GM19238 (cell line): ENCODE results near the gene HNF4A.
"Not testable (repeated sequence)": the region's sequence is repeated elsewhere in the genome, so short reads cannot be mapped to it uniquely, and the experiment has no call there.

Experiments
- DNase-seq: peaks from one replicate; pipeline ENCODE4 v3.0.0; 2011; ENCODE audit warnings: low spot score; ENCODE audit not compliant: insufficient read length

The HNF4A gene

DNA sequence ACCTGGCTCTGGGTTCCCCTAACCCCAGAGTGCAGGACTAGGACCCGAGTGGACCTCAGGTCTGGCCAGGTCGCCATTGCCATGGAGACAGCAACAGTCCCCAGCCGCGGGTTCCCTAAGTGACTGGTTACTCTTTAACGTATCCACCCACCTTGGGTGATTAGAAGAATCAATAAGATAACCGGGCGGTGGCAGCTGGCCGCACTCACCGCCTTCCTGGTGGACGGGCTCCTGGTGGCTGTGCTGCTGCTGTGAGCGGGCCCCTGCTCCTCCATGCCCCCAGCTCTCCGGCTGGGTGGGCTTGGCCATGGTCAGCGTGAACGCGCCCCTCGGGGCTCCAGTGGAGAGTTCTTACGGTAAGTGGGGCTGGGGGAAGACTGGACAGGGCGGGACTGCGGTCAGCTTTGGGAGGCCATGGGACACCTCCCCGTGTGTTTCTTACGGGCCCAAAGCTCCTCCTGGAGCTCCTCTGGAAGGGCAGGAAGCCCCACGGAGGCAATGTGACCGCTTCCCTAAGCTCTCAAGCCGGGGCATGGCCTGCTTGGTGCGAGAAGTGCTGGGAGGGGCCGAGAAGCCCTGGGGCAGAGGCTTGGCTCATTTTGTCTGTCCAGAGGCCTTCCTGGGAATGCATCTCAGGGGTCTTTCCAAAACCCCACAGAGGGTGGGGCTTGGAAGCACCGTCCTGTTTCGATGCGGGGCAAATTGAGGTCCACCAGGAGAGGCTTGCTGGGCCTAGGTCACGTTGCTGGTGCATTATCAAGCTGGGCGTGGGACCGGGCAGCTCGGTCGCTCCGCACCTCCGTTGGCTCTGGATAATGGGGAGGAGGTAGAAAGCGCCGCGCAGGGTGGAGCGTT is at the start of gene HNF4A:
TSS of gene HNF4A (plus strand) at position 202 of the 855 bp plus-strand sequence. CDS start at position 308, 106 bp downstream.
- DNase-seq = no peak

DNA sequence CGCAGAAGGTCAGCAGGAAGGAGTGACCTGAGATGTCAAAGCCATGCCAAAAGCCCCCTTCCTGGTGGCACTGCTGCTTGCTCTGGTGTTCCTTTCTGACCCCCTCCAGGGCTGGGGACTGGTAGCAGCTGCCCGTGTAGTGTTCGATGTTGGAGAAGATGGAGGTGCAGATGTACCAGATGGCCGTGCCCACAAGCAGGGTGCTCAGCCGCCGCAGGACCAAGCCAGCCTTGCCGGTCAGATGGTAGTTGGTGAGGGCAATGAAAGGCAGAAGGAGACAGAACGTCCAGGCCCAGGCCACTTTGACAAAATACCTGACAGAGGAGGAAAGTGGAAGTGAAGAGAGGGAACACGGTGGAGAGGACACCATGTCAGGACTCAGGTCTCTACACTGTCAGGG is 48.6 kb upstream of the HNF4A start:
- no peak for DNase-seq

DNA sequence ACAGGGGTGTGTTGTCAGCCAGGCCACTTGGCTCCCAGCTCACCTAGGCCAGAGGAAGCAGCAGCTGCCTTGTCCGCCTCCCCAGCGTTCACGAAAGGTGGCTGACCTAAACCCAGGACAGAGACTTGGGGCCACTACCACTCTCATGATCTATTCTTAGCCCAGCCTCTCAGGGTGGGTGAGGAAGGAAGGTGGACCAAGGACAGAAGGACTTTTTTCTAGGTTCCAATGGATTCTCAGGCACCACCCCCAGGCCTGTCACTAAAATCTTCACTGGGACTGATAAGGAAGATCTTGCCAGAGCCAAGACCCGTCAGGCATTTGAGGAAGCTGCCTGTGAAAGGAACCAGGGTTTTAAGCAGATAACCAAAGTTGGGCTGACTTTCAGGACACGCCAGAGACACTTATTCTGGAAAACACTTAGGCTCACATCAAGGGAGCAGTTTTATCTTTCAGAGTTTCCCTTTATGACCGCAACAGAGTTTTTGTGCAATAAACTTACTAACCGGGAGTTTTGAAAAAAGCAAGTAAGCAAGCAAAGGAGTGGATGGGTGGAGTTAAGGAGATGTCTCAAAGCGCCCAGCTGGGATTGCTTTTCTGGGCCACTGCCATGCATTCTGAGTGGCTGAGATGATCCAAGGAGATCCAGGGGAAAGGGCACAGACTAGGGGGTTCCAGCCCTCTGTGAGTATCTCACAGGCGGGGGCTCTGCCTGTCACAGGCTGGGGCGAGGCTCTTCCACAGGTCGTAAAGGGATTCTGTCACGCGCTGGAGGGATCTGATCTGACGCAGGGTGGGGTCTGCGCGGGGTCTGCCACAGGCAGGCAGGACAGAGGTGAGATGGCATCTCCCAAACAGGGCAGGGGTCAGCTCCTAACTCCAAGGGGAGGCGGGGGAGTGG is 45.5 kb upstream of the HNF4A start:
- DNase-seq = no peak

DNA sequence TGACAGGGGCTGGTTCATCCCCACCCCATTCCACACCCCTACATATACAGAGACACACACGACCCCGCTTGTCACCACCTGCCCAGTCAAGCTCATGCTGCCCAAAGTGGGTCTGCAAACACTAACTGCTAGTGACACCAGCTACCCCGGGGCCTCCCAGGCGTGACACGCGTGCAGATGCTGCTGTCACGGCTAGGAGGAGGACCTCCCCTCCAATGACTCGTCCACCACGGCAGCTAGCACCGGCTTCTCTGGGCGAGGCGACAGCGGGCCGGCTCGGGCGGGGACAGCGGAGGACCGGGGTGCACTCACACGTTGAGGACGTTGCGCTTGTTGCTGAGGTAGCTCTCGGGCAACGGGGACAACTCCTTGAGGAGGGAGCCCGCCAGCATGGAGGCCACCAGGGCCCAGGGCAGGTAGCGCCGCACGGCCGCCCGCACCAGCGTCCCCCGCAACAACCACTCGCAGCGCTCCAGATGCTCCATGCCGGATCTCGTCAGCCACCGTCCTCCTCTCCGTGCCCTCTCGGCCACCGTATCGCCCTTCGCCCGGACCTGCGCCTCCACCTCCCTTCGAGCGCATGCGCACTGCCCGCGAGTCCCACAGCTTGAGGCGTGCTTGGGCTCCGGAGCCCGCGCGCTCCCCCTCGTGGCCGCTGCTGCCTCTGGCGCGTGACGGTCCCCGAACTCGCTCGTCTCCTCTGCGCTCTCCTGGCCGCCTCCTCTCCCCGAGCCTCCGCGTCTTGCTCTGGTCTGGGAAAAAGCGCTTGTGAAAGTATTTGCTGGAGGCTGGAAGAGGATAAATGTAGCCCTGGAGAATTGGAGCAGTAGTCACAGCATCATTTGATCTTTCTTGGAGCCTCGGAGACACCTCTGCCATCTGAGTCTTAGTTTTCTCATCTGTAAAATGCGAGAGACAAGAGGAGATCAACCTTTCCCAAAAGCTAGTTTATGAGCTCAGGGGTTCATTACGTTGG is 44.5 kb upstream of the HNF4A start, which contains the start of gene FITM2:
TSS of gene FITM2 (minus strand) at position 539 of the 976 bp plus-strand sequence. CDS start at position 485, 54 bp downstream.
- peak; percentile 98 for DNase-seq

DNA sequence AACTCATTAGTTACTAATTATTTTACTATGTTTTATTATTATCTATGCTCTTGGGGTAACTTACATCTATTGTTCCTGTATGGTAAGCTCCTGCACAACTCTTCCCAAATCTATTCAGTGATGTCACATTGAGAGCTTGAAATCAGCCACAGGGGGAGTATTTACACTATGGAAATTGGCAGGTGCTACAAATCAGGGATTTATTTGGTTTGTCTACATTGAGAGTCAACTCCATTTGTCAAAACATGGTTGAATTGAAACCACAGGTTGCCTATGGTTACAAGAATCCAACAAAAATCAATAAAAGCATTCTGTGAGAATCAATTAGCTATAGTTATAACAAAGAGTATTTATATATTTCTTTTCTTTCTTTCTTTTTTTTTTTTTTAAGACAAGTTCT is 40.6 kb upstream of the HNF4A start:
- DNase-seq = no peak

DNA sequence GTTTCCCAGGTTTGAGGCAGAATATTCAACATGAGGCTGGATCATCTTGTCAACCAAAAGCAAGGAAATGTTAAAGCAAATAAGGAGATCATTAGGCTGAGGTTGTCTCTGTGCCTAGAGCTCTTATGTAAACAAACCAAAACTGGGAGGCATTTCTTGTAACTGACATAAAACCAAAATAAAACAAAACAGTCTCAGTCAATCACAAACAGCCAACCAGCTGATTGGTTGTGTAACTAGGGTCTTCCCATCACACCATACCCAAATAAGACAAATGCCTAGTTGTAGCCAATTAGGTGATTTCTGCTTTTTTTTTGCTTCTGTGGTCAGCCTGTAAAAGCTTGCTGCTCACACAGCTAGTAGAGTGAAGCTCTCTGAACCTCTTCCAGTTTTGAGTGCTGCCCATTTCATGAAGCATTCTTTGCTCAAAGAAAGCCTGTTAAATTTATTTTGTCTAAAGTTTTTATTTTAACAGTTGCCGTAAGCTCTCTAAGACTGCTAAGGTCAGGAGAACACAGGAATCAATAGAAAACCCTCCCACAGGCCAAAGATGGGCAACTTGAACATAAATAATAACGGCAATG is 35.6 kb upstream of the HNF4A start:
- DNase-seq = no peak

DNA sequence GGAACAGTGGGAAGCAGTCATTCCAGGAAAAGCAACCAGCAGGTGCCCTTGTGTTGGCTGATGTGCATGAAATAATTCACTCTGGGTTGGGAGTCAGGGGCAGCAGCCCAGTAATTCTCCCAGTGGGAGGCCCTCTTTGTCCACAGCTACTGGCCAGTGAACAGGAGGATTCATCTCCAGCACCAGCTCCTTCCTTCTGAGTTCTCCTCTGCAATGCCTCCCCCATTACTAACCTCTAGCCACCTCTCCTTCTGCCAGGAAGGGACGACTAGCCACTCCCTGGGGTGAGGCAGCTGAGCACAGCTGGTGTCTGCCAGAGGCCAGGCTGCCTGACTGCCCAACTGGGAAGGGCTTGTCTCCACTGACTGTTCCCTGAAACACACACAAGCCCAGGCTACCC is 31.2 kb upstream of the HNF4A start:
- DNase-seq = no peak

DNA sequence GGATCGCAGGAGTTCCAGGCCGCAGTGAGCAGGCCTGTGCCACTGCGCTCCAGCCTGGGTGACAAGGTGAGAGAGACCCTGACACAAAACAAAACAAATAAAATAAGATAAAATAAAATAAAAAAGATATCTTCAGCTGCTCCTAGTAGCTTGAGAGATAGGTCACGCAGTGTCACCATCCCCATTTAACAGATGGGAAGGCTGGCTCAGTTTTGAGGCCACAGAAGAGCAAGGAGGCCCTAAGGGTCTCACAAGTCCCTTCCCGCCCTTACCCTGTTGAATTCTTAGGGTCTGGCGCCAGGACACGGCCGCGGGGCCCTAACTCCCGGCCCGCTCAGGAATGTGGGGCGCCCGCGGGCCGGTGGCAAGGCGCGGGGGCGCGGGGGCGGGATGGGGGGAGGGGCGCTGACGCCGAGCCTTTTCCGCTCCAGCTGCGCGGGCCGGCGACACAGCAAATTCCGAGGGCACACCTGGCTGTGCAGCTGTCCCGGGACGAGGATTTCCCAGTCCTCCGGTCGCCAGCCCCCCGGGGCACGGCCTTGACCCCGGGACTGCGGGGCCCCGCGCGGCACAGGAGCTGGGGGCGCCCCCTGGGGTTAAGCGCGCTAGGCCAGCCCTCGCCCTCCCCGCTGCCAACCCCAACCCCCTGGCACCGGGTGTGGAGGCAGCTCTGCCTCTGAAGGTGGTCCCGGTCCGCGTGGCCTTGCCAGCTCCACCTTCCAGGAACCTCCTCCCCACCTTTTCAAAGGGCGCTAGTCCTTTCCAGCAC is 28.9 kb upstream of the HNF4A start:
- DNase-seq = no peak

DNA sequence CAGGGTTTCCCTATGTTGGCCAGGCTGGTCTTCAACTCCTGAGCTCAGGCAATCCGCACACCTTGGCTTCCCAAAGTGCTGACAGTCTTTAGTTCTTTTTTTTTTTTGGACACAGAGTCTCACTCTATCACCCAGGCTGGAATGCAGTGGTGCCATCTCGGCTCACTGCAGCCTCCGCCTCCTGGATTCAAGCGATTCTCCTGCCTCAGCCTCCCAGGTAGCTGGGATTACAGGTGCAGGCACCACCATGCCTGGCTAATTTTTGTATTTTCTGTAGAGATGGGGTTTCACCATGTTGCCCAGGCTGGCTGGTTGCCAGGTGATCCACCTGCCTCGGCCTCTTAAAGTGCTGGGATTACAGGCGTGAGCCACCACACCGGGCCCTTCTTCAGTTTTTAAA is 27.8 kb upstream of the HNF4A start:
- not testable (repeated sequence) for DNase-seq

DNA sequence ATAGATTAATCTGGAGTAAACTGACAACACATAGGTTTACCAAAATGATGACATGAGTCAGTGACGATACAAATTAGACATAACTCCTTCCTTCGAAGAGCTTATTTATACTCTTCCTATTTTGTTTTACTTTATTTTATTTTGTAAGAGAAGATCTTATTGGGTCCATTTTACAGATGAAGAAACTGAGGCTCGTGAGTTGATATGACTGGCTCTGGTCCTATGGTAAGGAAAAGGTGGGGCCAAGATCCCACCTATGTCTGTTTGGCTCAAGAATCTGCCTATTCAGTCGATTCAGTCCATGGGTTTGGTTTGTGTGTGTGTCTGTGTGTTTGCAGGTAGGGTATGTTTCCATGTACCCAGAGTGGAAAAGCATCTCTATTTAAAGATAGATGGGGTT is 27.1 kb upstream of the HNF4A start:
- DNase-seq = no peak

DNA sequence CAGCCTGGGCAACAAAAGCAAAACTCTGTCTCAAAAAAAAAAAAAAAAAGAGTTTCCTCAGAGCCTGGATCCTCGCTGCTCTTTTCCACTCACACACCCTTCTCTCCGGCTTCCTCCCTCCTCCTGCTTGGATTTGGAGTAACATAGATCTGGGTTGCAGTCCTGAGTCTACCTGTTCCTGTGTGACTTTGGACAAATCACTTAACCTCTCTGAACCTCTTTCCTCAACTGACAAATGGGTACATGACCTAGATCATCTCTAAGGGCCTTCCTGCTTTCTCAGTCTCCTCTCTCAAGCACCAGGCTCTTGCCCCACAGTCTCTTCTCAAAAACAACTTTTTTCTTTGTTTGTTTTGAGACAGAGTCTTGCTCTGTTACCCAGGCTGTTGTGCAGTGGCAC is 24.3 kb upstream of the HNF4A start:
- DNase-seq = no peak

DNA sequence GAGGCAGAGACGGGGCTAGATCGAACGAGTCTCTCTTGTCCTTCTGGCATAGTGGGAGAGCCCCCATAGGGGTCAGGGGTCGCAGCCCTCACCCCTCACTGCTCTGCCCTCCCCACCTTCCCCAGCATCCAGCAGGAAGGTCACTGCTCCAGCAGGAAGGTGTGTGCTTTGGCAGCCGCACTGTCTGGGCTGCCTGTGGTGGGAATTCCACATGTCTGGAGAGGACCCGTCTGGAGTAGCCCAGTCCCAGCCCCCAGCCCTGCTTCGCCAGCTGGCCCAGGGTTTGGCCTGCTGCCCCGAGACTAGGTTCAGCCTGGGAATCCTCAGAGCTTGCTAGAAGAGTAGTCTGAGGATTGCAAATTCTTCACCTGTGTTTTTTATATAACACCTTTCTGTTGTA is 21.2 kb upstream of the HNF4A start:
- no peak for DNase-seq

DNA sequence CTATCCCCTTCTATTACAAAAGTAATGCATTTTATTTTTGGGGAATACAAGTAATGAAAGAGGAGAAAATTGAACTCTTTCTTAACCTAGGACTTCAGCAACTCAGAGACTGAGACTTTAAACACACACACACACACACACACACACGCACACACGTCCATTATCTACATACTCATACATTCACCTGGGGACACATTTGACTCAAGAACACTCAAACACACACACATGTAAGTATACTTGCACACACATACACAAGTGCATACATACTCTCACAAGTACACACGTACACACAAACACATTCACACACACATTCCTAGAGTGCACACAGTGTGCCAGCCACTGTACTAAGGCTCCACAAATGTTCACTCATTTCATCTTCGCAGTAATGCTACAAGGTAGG is 20.8 kb upstream of the HNF4A start:
- DNase-seq = no peak

DNA sequence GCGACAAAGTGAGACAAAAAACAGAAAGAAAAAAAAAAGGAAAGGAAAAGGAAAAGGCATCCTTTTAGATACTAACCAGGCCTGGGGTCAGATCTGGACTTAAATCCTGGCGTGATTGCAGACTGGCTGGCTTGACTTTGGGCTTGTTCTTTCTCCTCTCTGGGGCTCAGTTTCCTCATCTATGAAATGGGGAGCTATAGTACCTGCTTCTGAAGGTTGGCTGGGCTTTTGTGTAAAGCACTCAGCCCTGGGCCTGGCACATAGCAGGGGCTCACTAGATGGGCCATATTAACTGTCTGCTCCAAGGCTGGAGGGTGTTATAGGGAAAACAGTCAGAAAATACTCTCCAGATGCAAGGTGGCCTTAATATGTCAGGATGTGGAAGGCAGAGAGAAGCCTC is 19.8 kb upstream of the HNF4A start:
- no peak for DNase-seq

DNA sequence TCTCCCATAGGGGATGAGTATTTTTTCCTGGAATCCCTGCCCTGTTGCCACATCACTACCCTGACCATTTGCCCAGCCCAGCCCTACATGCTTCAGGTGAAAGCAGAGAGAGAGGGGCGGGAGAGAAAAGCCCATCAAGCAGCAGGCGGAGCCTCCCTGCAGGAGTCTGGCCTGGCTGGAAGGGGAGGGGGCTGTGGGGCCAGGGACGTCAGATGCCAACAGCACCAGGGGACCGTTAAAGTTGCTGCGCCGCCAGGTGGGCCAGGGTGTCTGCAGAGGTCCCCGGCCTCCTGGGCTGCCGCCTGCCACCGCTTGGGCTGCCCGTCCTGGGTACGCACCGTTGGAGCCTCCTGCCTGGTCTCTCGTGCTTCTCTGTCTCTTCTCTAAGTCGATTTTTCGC is 19.4 kb upstream of the HNF4A start:
- DNase-seq = no peak

DNA sequence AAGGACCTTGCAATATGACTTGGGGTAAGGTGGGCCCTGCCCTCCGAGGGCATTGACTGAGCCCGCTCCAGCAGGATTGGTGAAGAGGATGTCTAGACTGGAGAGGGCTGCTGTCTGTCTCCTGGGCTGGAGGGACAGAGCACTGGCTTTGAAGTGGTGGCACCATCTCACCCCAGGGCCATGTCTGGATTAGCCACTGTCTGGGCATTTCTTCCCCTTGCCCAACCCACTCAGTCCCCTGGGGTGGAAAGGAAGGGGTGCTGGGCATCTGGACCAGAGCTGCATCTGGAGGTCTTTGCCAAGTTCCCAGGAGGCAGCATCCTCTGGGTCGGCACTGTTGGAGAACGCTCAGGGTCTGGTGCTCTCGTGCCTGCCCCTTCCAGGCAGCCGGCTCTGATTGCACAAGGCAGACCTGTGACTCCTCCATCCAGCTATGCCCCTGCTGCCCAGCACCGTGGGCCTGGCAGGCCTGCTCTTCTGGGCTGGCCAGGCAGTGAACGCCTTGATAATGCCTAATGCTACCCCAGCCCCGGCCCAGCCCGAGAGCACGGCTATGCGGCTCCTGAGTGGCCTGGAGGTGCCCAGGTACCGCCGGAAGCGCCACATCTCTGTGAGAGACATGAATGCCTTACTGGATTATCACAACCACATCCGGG is 18.6 kb upstream of the HNF4A start, which contains the start of gene R3HDML:
TSS of gene R3HDML (plus strand) at position 319 of the 656 bp plus-strand sequence. CDS start at position 434, 115 bp downstream.
- no peak for DNase-seq

DNA sequence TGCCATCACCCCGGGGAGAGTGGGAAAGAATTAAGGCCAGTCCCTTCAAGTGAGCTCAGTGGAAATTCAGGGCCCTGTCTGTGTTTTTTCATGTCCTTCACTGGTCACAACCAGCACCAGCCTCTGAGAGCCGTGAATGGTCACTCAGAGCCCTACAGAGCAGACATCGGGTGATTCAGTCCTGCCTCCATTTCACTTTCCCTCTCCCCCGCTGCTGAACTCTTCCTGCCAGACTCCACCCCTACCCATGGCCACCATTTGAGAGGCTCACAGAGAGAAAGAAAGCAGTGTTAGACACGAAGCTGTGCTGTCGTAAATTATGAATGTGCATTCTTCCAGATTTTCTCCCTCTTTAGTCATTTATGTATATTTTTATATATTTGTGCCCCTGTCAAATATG is 13.3 kb upstream of the HNF4A start:
- no peak for DNase-seq

DNA sequence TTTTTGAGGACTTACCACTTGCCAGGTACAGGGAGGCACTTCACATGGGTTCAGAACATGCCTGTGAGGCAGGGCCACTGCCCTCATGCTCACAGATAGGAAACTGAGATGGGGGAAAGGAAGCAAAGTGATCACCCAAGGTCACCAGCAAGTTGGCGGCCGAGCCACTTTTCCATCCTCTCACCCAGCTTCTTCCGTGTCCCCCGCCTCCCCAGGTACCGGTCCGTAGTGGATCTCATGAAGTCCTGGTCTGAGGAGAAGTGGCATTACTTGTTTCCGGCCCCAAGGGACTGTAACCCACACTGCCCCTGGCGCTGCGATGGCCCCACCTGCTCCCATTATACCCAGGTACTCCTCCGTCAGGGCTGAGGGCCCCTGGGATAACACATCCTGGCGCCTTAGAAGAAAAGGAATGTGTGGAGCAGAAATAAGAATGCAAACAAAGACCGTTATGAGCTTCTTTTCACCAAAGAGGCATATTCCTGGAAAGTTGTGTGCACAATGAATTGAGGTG is 12.3 kb upstream of the HNF4A start:
- no peak for DNase-seq

DNA sequence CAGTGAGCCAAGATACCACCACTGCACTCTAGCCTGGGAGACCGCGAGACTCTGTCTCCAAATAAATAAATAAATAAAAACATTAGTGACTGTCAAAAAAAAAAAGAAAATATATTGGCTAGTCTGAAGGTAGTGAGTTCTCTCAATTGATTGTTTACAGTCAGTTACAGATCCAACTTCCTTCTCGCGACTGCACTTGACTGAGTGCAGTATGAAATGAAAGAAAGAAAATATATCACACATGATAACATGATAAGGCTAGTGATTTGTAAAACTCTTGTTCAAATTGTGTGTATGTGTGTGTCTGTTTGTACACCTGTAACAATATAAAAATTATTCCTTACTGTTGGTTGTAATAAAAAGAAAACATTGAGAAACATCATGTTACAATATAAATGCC is 10.8 kb upstream of the HNF4A start:
- DNase-seq = no peak
